ENCODE results near the gene PRR27.

GRCh38 chr4:70179811-70180210 lies 25.8 kb downstream of the PRR27 start:
- no peak for TF ChIP-seq EZH2 (IDR thresholded peaks at IDR 0.05; ENCODE audit: borderline replicate concordance, insufficient read depth, low read length, poor library complexity, severe bottlenecking)
- TF ChIP-seq, protein P1, sequence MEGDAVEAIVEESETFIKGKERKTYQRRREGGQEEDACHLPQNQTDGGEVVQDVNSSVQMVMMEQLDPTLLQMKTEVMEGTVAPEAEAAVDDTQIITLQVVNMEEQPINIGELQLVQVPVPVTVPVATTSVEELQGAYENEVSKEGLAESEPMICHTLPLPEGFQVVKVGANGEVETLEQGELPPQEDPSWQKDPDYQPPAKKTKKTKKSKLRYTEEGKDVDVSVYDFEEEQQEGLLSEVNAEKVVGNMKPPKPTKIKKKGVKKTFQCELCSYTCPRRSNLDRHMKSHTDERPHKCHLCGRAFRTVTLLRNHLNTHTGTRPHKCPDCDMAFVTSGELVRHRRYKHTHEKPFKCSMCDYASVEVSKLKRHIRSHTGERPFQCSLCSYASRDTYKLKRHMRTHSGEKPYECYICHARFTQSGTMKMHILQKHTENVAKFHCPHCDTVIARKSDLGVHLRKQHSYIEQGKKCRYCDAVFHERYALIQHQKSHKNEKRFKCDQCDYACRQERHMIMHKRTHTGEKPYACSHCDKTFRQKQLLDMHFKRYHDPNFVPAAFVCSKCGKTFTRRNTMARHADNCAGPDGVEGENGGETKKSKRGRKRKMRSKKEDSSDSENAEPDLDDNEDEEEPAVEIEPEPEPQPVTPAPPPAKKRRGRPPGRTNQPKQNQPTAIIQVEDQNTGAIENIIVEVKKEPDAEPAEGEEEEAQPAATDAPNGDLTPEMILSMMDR (IDR thresholded peaks at IDR 0.05; ENCODE audit: poor library complexity, severe bottlenecking), result no peak
- no peak for TF ChIP-seq REST (IDR thresholded peaks at IDR 0.05; ENCODE audit: borderline replicate concordance)
- TF ChIP-seq TAF1 (IDR thresholded peaks at IDR 0.05; ENCODE audit: low read depth), result no peak
- no peak for TF ChIP-seq EP300 (conservative IDR thresholded peaks at IDR 0.05; ENCODE audit: poor library complexity, severe bottlenecking)
- no peak for TF ChIP-seq POLR2AphosphoS5 (IDR thresholded peaks at IDR 0.05)
- no peak for TF ChIP-seq MXI1 (conservative IDR thresholded peaks at IDR 0.05; ENCODE audit: poor library complexity, severe bottlenecking)
- TF ChIP-seq RAD21 (conservative IDR thresholded peaks at IDR 0.05), result no peak
- no peak for TF ChIP-seq SMC3 (conservative IDR thresholded peaks at IDR 0.05; ENCODE audit: poor library complexity)
